Measurements from ENCODE around the gene LRFN5. TPM values are rescaled to one million over a fixed set of nuclear protein-coding genes. Genes with fewer than 3 reads are reported as not detected.

The LRFN5 gene
- polyA plus RNA-seq, 3 donors, result not detected

GRCh38 chr14:41662780-41663472, 56.2 kb downstream of the LRFN5 start:
- peak overlapping the region in 1 of 7 donors; percentile 23 for H3K27ac Mint-ChIP-seq

GRCh38 chr14:41663473-41663850, 56.8 kb downstream of the LRFN5 start:
- H4K20me1 ChIP-seq (ENCODE audit: insufficient read depth, low read length), result no peaks in the 10 kb centered on the region
- H3K4me2 ChIP-seq (replicated peaks; ENCODE audit: extremely low read depth, low read length, poor library complexity, severe bottlenecking), result no peak overlapping the region
- H3K27ac Mint-ChIP-seq, result no peak overlapping the region
- TF ChIP-seq CTCF (IDR thresholded peaks at IDR 0.05), result no peak
- no peaks in the 10 kb centered on the region for H3K27me3 ChIP-seq (ENCODE audit: control insufficient read depth in 2 of 2, insufficient read depth in 2 of 2, low read length in 2 of 2)
- H3K9me3 ChIP-seq (replicated peaks in 1 of 2; ENCODE audit: control insufficient read depth in 1 of 2, insufficient read depth in 1 of 2, low read length in 2 of 2), result no peaks in the 10 kb centered on the region
- H3K4me3 ChIP-seq (replicated peaks in 1 of 3; ENCODE audit: low read depth in 2 of 3, low read length in 3 of 3), result no peak overlapping the region
- no peaks in the 10 kb centered on the region for H3K4me1 ChIP-seq (ENCODE audit: control insufficient read depth in 1 of 2, insufficient read depth in 2 of 2, low read length in 2 of 2)
- DNase-seq, result no peak
- no peaks in the 10 kb centered on the region for H3K4me1 Mint-ChIP-seq
- intact Hi-C loops (cut with micrococcal nuclease), result no loop called here
- no CpG with 5 or more reads among the region's 2 CpGs for WGBS (ENCODE audit: insufficient coverage)
- H3K27me3 Mint-ChIP-seq (ENCODE audit: low read depth in 3 of 3), result peaks cover 0 to 1% (median 0%) of the 10 kb centered on the region in 3 donors
- H3K9ac ChIP-seq (ENCODE audit: insufficient read depth, low read length, poor library complexity, severe bottlenecking), result no peak overlapping the region
- no peaks in the 10 kb centered on the region for H3K79me2 ChIP-seq (ENCODE audit: insufficient read depth, low read length)
- no peak overlapping the region for H3K4me3 Mint-ChIP-seq
- H2AFZ ChIP-seq (ENCODE audit: insufficient read depth, low read depth, low read length, poor library complexity, severe bottlenecking), result no peak overlapping the region
- peaks cover 0 to 2% (median 0%) of the 10 kb centered on the region in 7 donors for H3K9me3 Mint-ChIP-seq
- no peak overlapping the region for H3K27ac ChIP-seq (ENCODE audit: low read depth in 1 of 2, low read length in 2 of 2)
- H3K36me3 Mint-ChIP-seq, result no peaks in the 10 kb centered on the region
- H3K36me3 ChIP-seq (replicated peaks in 1 of 2; ENCODE audit: control insufficient read depth in 1 of 2, insufficient read depth in 2 of 2, low read length in 2 of 2), result no peaks in the 10 kb centered on the region

More at GRCh38 chr14:41662780-41663472, 56.2 kb downstream of the LRFN5 start:
- DNase-seq, result no peak
- Histone ChIP-seq H3K27me3 (ENCODE audit: control insufficient read depth in 2 of 2, insufficient read depth in 2 of 2, low read length in 2 of 2) (no peaks in the 10 kb centered on the region), H3K36me3 (replicated peaks in 1 of 2; ENCODE audit: control insufficient read depth in 1 of 2, insufficient read depth in 2 of 2, low read length in 2 of 2) (no peaks in the 10 kb centered on the region), H3K9me3 (replicated peaks in 1 of 2; ENCODE audit: control insufficient read depth in 1 of 2, insufficient read depth in 1 of 2, low read length in 2 of 2) (no peaks in the 10 kb centered on the region), H2AFZ (ENCODE audit: insufficient read depth, low read depth, low read length, poor library complexity, severe bottlenecking) (no peak overlapping the region), H3K9ac (ENCODE audit: insufficient read depth, low read length, poor library complexity, severe bottlenecking) (no peak overlapping the region), H3K4me1 (ENCODE audit: control insufficient read depth in 1 of 2, insufficient read depth in 2 of 2, low read length in 2 of 2) (no peaks in the 10 kb centered on the region), H3K79me2 (ENCODE audit: insufficient read depth, low read length) (no peaks in the 10 kb centered on the region), H3K4me3 (replicated peaks in 1 of 3; ENCODE audit: low read depth in 2 of 3, low read length in 3 of 3) (no peak overlapping the region), H3K4me2 (replicated peaks; ENCODE audit: extremely low read depth, low read length, poor library complexity, severe bottlenecking) (no peak overlapping the region), H4K20me1 (ENCODE audit: insufficient read depth, low read length) (no peaks in the 10 kb centered on the region), H3K27ac (ENCODE audit: low read depth in 1 of 2, low read length in 2 of 2) (no peak overlapping the region)
- no CpG with 5 or more reads among the region's 3 CpGs for WGBS (ENCODE audit: insufficient coverage)
- Mint-ChIP-seq H3K36me3 (no peaks in the 10 kb centered on the region), H3K4me1 (no peaks in the 10 kb centered on the region), H3K4me3 (no peak overlapping the region), H3K9me3 (peaks cover 0 to 2% (median 0%) of the 10 kb centered on the region in 7 donors), H3K27me3 (ENCODE audit: low read depth in 3 of 3) (no peaks in the 10 kb centered on the region)
- intact Hi-C loops (cut with micrococcal nuclease), result no loop called here
- no peak for TF ChIP-seq CTCF (IDR thresholded peaks at IDR 0.05)
